H1 (cell line): ENCODE data around the gene PIAS1. TPM values are rescaled to one million over a fixed set of nuclear protein-coding genes. Genes with fewer than 3 reads are reported as not detected.

Experiments
- CTCF ChIA-PET: fragments of 300-600 bp; sonication (Branson Sonifier 250); formaldehyde crosslinking; loops from one replicate; lab custom pipeline; 2021; ENCODE audit not compliant: partially characterized antibody; lab: Charles Lee
- POLR2A ChIA-PET: fragments of 300-600 bp; sonication (Branson Sonifier 250); formaldehyde crosslinking; loops from one replicate; lab custom pipeline; 2021; ENCODE audit warnings: inconsistent platforms; ENCODE audit not compliant: partially characterized antibody; lab: Charles Lee
- DNase-seq, 2 experiments: peaks; one replicate each; pipeline versions ENCODE4 v3.0.0 to v3.0.0-alpha.2; 2010 to 2022; ENCODE audit warnings: low spot score in 2 of 2, low read depth in 1 of 2, mixed read lengths in 1 of 2
- FAIRE-seq: peaks from 2 replicates; lab custom pipeline; 2011; peaks lifted over from hg19 to GRCh38; lab: Jason Lieb, UNC
- H2AFZ ChIP-seq: 2 replicates; pipeline ENCODE4 v1.8.1; 2012; ENCODE audit warnings: low read length, inconsistent platforms
- H2AK5ac ChIP-seq: 2 replicates; pipeline ENCODE4 v1.6.1; 2013; ENCODE audit warnings: low read depth, low read length
- H2BK120ac ChIP-seq: replicated peaks from 2 replicates; pipeline ENCODE3; 2013; ENCODE audit warnings: low read depth, low read length, inconsistent platforms
- H2BK12ac ChIP-seq: 2 replicates; pipeline ENCODE4 v1.6.1; 2013; ENCODE audit warnings: low read depth, low read length
- H2BK15ac ChIP-seq: 2 replicates; pipeline ENCODE4 v1.6.1; 2013; ENCODE audit warnings: low read length
- H2BK20ac ChIP-seq: 2 replicates; pipeline ENCODE4 v1.6.1; 2013; ENCODE audit warnings: low read length
- H2BK5ac ChIP-seq: 2 replicates; pipeline ENCODE4 v1.6.1; 2013; ENCODE audit warnings: low read depth, low read length
- H3K14ac ChIP-seq: 2 replicates; pipeline ENCODE4 v1.6.1; 2013; ENCODE audit warnings: inconsistent platforms; ENCODE audit not compliant: insufficient read length
- H3K18ac ChIP-seq: 2 replicates; pipeline ENCODE4 v1.6.1; 2013; ENCODE audit warnings: low read length; ENCODE audit errors: extremely low read depth
- H3K23ac ChIP-seq: 2 replicates; pipeline ENCODE4 v1.6.1; 2013; ENCODE audit warnings: inconsistent platforms; ENCODE audit not compliant: insufficient read length
- H3K23me2 ChIP-seq: 2 replicates; pipeline ENCODE4 v1.6.1; 2013; ENCODE audit warnings: low read depth, low read length
- H3K27ac ChIP-seq: 2 replicates; pipeline ENCODE4 v1.6.1; 2011; ENCODE audit warnings: low read depth, low read length, inconsistent platforms
- H3K27me3 ChIP-seq, 4 experiments: replicated peaks in 1 of 4; 1 replicate in 1 of 4; 2 replicates in 3 of 4; pipeline versions ENCODE4 v1.6.1 to v1.8.1; 2011 to 2013; ENCODE audit warnings: low read length in 3 of 4, mild to moderate bottlenecking in 3 of 4, inconsistent platforms in 2 of 4, mixed read lengths in 2 of 4, moderate library complexity in 1 of 4; ENCODE audit not compliant: control insufficient read depth in 3 of 4, insufficient read depth in 3 of 4; ENCODE audit errors: extremely low read depth in 1 of 4
- H3K36me3 ChIP-seq, 4 experiments: 2 replicates each; pipeline versions ENCODE4 v1.6.1 to v1.8.1; 2011 to 2013; ENCODE audit warnings: mild to moderate bottlenecking in 4 of 4, low read length in 3 of 4, moderate library complexity in 2 of 4, control low read depth in 1 of 4, inconsistent platforms in 1 of 4; ENCODE audit not compliant: insufficient read depth in 4 of 4, control insufficient read depth in 2 of 4
- H3K4ac ChIP-seq: replicated peaks from 2 replicates; pipeline ENCODE3; 2013; ENCODE audit warnings: low read length, low read depth, mixed read lengths, inconsistent platforms; ENCODE audit not compliant: insufficient read length
- H3K4me1 ChIP-seq, 4 experiments: replicated peaks in 1 of 4; 1 replicate in 1 of 4; 2 replicates in 3 of 4; pipeline versions ENCODE4 v1.6.1 to v1.8.1; 2011 to 2013; ENCODE audit warnings: low read length in 3 of 4, inconsistent platforms in 2 of 4, mixed read lengths in 1 of 4; ENCODE audit not compliant: insufficient read depth in 4 of 4, control insufficient read depth in 3 of 4
- H3K4me2 ChIP-seq, 2 experiments: 2 replicates each; pipeline versions ENCODE4 v1.6.1 to v1.8.1; 2011 to 2013; ENCODE audit warnings: low read depth in 2 of 2, low read length in 2 of 2, control low read depth in 1 of 2, inconsistent platforms in 1 of 2, mild to moderate bottlenecking in 1 of 2; ENCODE audit not compliant: insufficient read depth in 1 of 2
- H3K4me3 ChIP-seq, 4 experiments: fragments of 200-600, 300-600 bp in 1 of 4; sonication (generic), shearing (Covaris generic), sonication (Bioruptor Twin) in 1 of 4; 2 replicates each; pipeline versions ENCODE4 v1.5.1 to v1.8.1; 2011 to 2016; ENCODE audit warnings: low read length in 4 of 4, low read depth in 3 of 4, control low read depth in 2 of 4, inconsistent platforms in 2 of 4, mild to moderate bottlenecking in 2 of 4, mixed read lengths in 1 of 4, moderate library complexity in 1 of 4; ENCODE audit not compliant: insufficient read depth in 2 of 4; ENCODE audit errors: extremely low read depth in 1 of 4
- H3K56ac ChIP-seq: replicated peaks from 2 replicates; pipeline ENCODE3; 2013; ENCODE audit warnings: low read depth, mild to moderate bottlenecking, mixed read lengths, low read length, inconsistent platforms; ENCODE audit not compliant: insufficient read length
- H3K79me1 ChIP-seq: 2 replicates; pipeline ENCODE4 v1.6.1; 2013; ENCODE audit warnings: low read depth, low read length, control low read depth
- H3K79me2 ChIP-seq, 2 experiments: 2 replicates each; pipeline versions ENCODE4 v1.6.1 to v1.8.1; 2012 to 2013; ENCODE audit warnings: low read length in 2 of 2, mild to moderate bottlenecking in 2 of 2, inconsistent platforms in 1 of 2; ENCODE audit not compliant: insufficient read depth in 2 of 2, control insufficient read depth in 1 of 2
- H3K9ac ChIP-seq, 4 experiments: replicated peaks in 1 of 4; 1 replicate in 1 of 4; 2 replicates in 3 of 4; pipeline versions ENCODE4 v1.6.1 to v1.8.1; 2011 to 2013; ENCODE audit warnings: low read depth in 3 of 4, low read length in 3 of 4, control low read depth in 2 of 4, mild to moderate bottlenecking in 2 of 4, moderate library complexity in 2 of 4, inconsistent platforms in 1 of 4; ENCODE audit errors: extremely low read depth in 1 of 4
- H3K9me3 ChIP-seq, 2 experiments: 2 replicates each; pipeline versions ENCODE4 v1.6.1 to v1.8.1; 2012 to 2013; ENCODE audit warnings: mild to moderate bottlenecking in 2 of 2, moderate library complexity in 2 of 2, control low read depth in 1 of 2, inconsistent platforms in 1 of 2, low read depth in 1 of 2, low read length in 1 of 2, mixed read lengths in 1 of 2; ENCODE audit not compliant: insufficient read depth in 2 of 2
- H4K20me1 ChIP-seq, 2 experiments: replicated peaks in 1 of 2; 2 replicates each; pipeline versions ENCODE3 to v1.8.1; 2011 to 2013; ENCODE audit warnings: inconsistent platforms in 2 of 2, low read length in 2 of 2, mild to moderate bottlenecking in 1 of 2; ENCODE audit not compliant: insufficient read depth in 2 of 2, control insufficient read depth in 1 of 2
- H4K5ac ChIP-seq: 2 replicates; pipeline ENCODE4 v1.6.1; 2013; ENCODE audit warnings: low read length, low read depth, mixed read lengths, inconsistent platforms; ENCODE audit not compliant: insufficient read length
- H4K8ac ChIP-seq: 2 replicates; pipeline ENCODE4 v1.8.0; 2013; ENCODE audit warnings: mild to moderate bottlenecking, moderate library complexity, low read length, inconsistent platforms; ENCODE audit not compliant: insufficient read depth; ENCODE audit errors: extremely low read depth
- H4K91ac ChIP-seq: replicated peaks from 2 replicates; pipeline ENCODE3; 2013; ENCODE audit warnings: low read length, mixed read lengths, inconsistent platforms; ENCODE audit not compliant: insufficient read length
- KDM4A ChIP-seq: IDR thresholded peaks from one replicate; pipeline ENCODE4 v1.7.1; 2012; ENCODE audit warnings: low read depth, mild to moderate bottlenecking, moderate library complexity, low read length, inconsistent platforms; ENCODE audit not compliant: severe bottlenecking
- SIRT6 ChIP-seq: IDR thresholded peaks from one replicate; pipeline ENCODE4 v1.7.1; 2012; ENCODE audit warnings: low read length, inconsistent platforms
- SIX5 ChIP-seq: IDR thresholded peaks from 2 replicates; pipeline ENCODE4 v1.6.1; 2011; ENCODE audit warnings: mild to moderate bottlenecking, low read depth, low read length
- SP2 ChIP-seq: IDR thresholded peaks from 2 replicates; pipeline ENCODE4 v1.6.1; 2012; ENCODE audit warnings: mild to moderate bottlenecking, low read length, inconsistent platforms
- TBP ChIP-seq: IDR thresholded peaks from 2 replicates; pipeline ENCODE4 v1.6.1; 2011; ENCODE audit warnings: low read depth, low read length, improper control_type of control experiment
- YY1 ChIP-seq: IDR thresholded peaks from 2 replicates; pipeline ENCODE4 v1.6.1; 2011; ENCODE audit warnings: low read depth, mild to moderate bottlenecking, low read length
- WGBS, 2 experiments: shearing (Covaris generic) in 1 of 2; methylation state at CpG; one replicate each; pipeline versions ENCODE4 v1.1.6 to v1.1.7; 2013 to 2015; ENCODE audit warnings: low lambda C conversion rate in 2 of 2, mixed read lengths in 2 of 2, inconsistent platforms in 1 of 2, low coverage in 1 of 2, missing lambda C conversion rate in 1 of 2; ENCODE audit not compliant: insufficient replicate concordance in 2 of 2, insufficient coverage in 1 of 2, insufficient read length in 1 of 2; ENCODE audit errors: extremely low coverage in 1 of 2, missing lambda C conversion rate in 1 of 2; 5-methylcytosine and 5-hydroxymethylcytosine counted together
- polyA plus RNA-seq, 7 experiments: library from polyadenylated mRNA; depleted of rRNA in 3 of 7; stranded (reverse) in 5 of 7; unstranded in 2 of 7; fragments of >200 nt in 5 of 7; fragments of 200-250 nt in 2 of 7; gene quantifications; 1 replicate in 5 of 7; 2 replicates in 1 of 7; 4 replicates in 1 of 7; pipeline versions ENCODE4 v1.2.1 to v1.2.3, GENCODE V29; 2011 to 2013; ENCODE audit warnings: missing spikeins in 2 of 7, mixed read lengths in 2 of 7
- total RNA-seq: library from RNA; stranded (reverse); fragmentation: NEBNext Ultra II Directional; extraction: Animal tissue kit (Norgen Biotek cat#: 25700); gene quantifications from 2 replicates; pipeline ENCODE4 v1.2.1, GENCODE V29; 2021

PIAS1 gene
- total and polyA plus RNA-seq, 2 of the 8 experiments (the other 6 are each of a cell fraction or from before 2014, with no cell fraction given): 30.8 to 34.5 TPM

DNA sequence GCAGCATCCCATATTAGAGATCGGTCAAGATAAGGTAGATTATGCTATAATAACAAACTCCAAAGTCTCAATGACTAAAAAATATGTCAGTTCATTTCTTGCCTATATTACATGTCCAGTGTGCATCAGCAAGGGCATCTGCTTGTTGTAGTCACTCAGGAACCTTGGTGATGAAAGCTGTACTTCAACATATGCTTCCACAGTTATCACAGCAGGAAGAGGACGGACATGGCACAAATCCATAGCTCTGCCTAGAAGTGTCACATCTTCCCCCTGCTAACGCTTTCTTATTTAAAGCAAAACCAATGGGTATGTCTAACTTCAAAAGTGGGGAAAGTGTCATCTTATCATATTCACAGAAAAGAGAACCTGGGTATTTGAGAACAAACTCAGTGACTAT is 20.0 kb upstream of the PIAS1 start:
- Histone ChIP-seq H3K27me3 (no peaks in the 10 kb centered on the region), H4K91ac (no peak overlapping the region), H2AFZ (no peak overlapping the region), H4K20me1 (no peaks in the 10 kb centered on the region), H3K4ac (no peak overlapping the region), H3K56ac (no peak overlapping the region), H2BK5ac (no peak overlapping the region), H3K18ac (no peak overlapping the region), H3K23ac (no peak overlapping the region), H3K4me3 (no peak overlapping the region), H2BK12ac (no peak overlapping the region), H3K9ac (no peak overlapping the region), H2BK15ac (no peak overlapping the region), H3K79me1 (no peaks in the 10 kb centered on the region), H3K4me2 (no peak overlapping the region), H3K27ac (no peak overlapping the region), H2BK20ac (no peak overlapping the region), H3K36me3 (no peaks in the 10 kb centered on the region), H3K9me3 (no peaks in the 10 kb centered on the region), H4K8ac (no peak overlapping the region), H3K23me2 (no peaks in the 10 kb centered on the region), H3K14ac (no peak overlapping the region), H3K4me1 (no peaks in the 10 kb centered on the region), H4K5ac (no peak overlapping the region), H2BK120ac (no peak overlapping the region), H2AK5ac (no peak overlapping the region), H3K79me2 (no peaks in the 10 kb centered on the region)
- TF ChIP-seq TBP (no peak), SIX5 (no peak), YY1 (no peak), SP2 (no peak), SIRT6 (no peak), KDM4A (no peak)
- FAIRE-seq (no peak), DNase-seq (no peak)
- ChIA-PET POLR2A (interaction anchor here (0.5 kb wide), 1 partner anchor 278 kb away, joined by 4 read pairs; no protein-coding TSS in a partner anchor), CTCF (interaction anchor here (0.6 to 1.1 kb wide), 2 partner anchors 27 to 93 kb away, joined by 3 to 4 read pairs; no protein-coding TSS in a partner anchor)
- 91% methylated on average over 3 of the region's 3 CpGs; no CpG with 5 or more reads in 1 of the 2 experiments for WGBS, 2 experiments
